ENCODE results near the gene MYCN.

- TF ChIP-seq POLR2A (IDR thresholded peaks at IDR 0.05; ENCODE audit: extremely low read depth, insufficient read length): no peak
- no peak for TF ChIP-seq CTCF (IDR thresholded peaks at IDR 0.05; ENCODE audit: low read depth, low read length)
- no peak for TF ChIP-seq MAX (IDR thresholded peaks at IDR 0.05; ENCODE audit: low read depth, low read length)
- TF ChIP-seq MYC (IDR thresholded peaks at IDR 0.05; ENCODE audit: low read depth, low read length): no peak
These were observed 32.7 kb upstream of the MYCN start for GRCh38 chr2:15907461-15908324.

Measured in NB4 (cell line).